Upper lobe of left lung (tissue), 6 donors: ENCODE data around the gene TAF8. TPM values are rescaled to one million over a fixed set of nuclear protein-coding genes. Genes with fewer than 3 reads are reported as not detected.
A peak's percentile ranks its signal among the peaks of the same experiment; 100 is the strongest.

Experiments used
- ATAC-seq, 2 donors: fragments of 200-7000 bp; cut with Tn5 transposase; one replicate each; pipeline ENCODE4 v1.9.1; 2022; ENCODE audit warnings: mild to moderate bottlenecking in 2 of 2, moderate library complexity in 2 of 2; ENCODE audit not compliant: low FRiP score in 2 of 2
- DNase-seq, 2 donors: peaks; one replicate each; pipeline ENCODE4 v3.0.0-alpha.2; 2019 to 2020
- H3K27ac ChIP-seq, 4 donors: fragments of 200-600 bp; sonication (generic); one replicate each; pipeline ENCODE4 v1.5.1; 2016 to 2019
- H3K27me3 ChIP-seq, 4 donors: fragments of 200-600 bp; sonication (generic); one replicate each; pipeline ENCODE4 v1.5.1; 2017 to 2019
- H3K36me3 ChIP-seq, 4 donors: fragments of 200-600 bp; sonication (generic); one replicate each; pipeline ENCODE4 v1.5.1; 2016 to 2019
- H3K4me1 ChIP-seq, 4 donors: fragments of 200-600 bp; sonication (generic); one replicate each; pipeline ENCODE4 v1.5.1; 2018 to 2019
- H3K4me3 ChIP-seq, 4 donors: fragments of 200-600 bp; sonication (generic); one replicate each; pipeline ENCODE4 v1.5.1; 2017 to 2019; ENCODE audit warnings: mild to moderate bottlenecking in 2 of 4, moderate library complexity in 1 of 4
- H3K9me3 ChIP-seq, 4 donors: fragments of 200-600 bp; sonication (generic); one replicate each; pipeline ENCODE4 v1.5.1; 2018 to 2019
- EP300 ChIP-seq, 4 donors: sonication (generic); formaldehyde crosslinking; IDR thresholded peaks; one replicate each; pipeline ENCODE4 v1.5.1; 2017; ENCODE audit warnings: antibody characterized with exemption in 4 of 4, control low read depth in 2 of 4
- POLR2A ChIP-seq, 4 donors: fragments of 450-650 bp; IDR thresholded peaks; one replicate each; pipeline ENCODE4 v1.5.1; 2016 to 2017; ENCODE audit warnings: antibody characterized with exemption in 4 of 4, mild to moderate bottlenecking in 2 of 4
- POLR2AphosphoS5 ChIP-seq, 2 donors: sonication (generic); formaldehyde crosslinking; IDR thresholded peaks; one replicate each; pipeline ENCODE4 v1.5.1; 2017; ENCODE audit warnings: antibody characterized with exemption in 2 of 2
- WGBS, 2 donors: methylation state at CpG; one replicate each; pipeline ENCODE4 v1.1.5; 2017 to 2018; 5-methylcytosine and 5-hydroxymethylcytosine counted together
- total RNA-seq, 6 donors: library from RNA; depleted of rRNA in 4 of 6; stranded (reverse); fragments of >200 nt in 4 of 6; gene quantifications; one replicate each; pipeline versions ENCODE4 v1.1.0 to v1.2.1, GENCODE V29; 2016 to 2021
- TF ChIP-seq, protein P1 (sequence below), 6 experiments: fragments of 450-650 bp in 4 of 6; fragments of 200-600 bp in 2 of 6; sonication (generic) in 2 of 6; IDR thresholded peaks; one replicate each; pipeline ENCODE4 v1.5.1; 2016 to 2019; ENCODE audit warnings: antibody characterized with exemption in 6 of 6
- donor health status: DM: no; HTN: no; CAD: no; lungs with moderate emphysema.
- donor health status: DM: no; HTN: yes; CAD: no; lungs with severe emphysema.

The TAF8 gene
- total RNA-seq, 6 donors from 2014 or later, result 23.0 to 67.1 (median 34.4) TPM

DNA sequence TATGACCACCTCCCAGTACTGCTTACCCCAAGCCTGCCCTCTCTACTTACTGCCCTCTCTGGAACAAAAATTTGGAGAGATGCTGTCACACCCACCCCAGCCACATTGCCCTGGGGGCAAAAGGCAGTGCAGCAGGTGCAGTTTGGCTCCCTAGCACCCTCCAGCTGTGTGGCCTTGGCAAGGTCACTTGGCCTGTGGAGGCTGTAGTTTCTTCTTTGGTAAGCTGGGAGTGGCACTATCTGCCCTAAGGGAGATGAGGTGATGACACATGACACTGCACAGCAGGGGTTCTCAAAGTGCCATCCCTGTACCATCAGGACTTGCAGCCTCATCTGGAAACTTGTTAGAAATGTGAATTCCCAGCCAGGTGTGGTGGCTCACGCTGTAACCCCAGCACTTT, 44.8 kb downstream of the TAF8 start:
- Histone ChIP-seq H3K27me3 (no peaks in the 10 kb centered on the region), H3K9me3 (no peaks in the 10 kb centered on the region), H3K27ac (no peak overlapping the region), H3K4me3 (no peak overlapping the region), H3K4me1 (peaks cover under 1 to 20% (median 11%) of the 10 kb centered on the region in 4 donors), H3K36me3 (no peaks in the 10 kb centered on the region)
- no peak for ATAC-seq
- WGBS, 2 donors, result 82 to 100% methylated on average over 1 of the region's 1 CpG
- TF ChIP-seq POLR2A (IDR thresholded peaks at IDR 0.05), result no peak
- TF ChIP-seq EP300 (IDR thresholded peaks at IDR 0.05), result no peak
- no peak for TF ChIP-seq POLR2AphosphoS5 (IDR thresholded peaks at IDR 0.05)
- DNase-seq, result no peak

DNA sequence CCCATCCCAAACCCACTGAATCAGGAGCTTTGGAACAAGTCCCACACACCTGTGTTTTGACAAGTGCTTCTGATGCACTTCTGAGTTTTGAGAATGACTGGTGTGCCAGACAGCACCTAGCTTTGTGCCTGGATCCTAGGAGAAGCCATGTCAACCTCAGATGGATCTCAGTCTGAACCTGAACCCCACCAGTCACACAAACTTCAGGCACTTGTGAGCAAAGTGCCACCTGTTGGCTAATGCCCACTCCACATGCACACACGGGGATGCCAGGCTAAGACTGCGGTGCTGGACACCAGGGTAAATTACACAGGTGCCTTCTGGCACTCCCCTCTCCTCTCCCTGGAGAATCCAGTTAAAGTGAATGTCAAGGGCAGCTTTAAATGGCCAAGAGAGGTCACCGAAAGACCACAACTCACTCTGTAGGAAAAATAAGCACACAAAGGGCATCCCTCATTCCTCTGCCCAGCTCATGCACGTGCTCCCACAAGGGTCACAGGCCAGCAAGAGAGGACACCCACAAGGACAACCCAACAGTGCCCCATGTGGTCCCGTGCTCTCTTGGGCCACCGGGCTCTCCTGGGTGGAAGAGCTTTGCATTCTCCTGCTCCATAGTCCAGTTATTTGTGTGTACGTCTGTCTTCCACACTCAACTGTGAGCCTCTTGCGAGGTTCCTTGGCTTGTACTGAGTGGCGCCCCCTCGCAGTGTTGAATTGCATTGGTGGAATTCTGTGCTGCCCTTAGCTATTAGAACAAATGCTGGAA, 45.6 kb downstream of the TAF8 start:
- no peak overlapping the region for H3K4me3 ChIP-seq
- no peak for DNase-seq
- WGBS, 2 donors, result 69 to 70% methylated on average over 6 to 10 of the region's 10 CpGs
- no peaks in the 10 kb centered on the region for H3K9me3 ChIP-seq
- H3K27me3 ChIP-seq, result no peaks in the 10 kb centered on the region
- TF ChIP-seq EP300 (IDR thresholded peaks at IDR 0.05), result no peak
- TF ChIP-seq, protein P1, sequence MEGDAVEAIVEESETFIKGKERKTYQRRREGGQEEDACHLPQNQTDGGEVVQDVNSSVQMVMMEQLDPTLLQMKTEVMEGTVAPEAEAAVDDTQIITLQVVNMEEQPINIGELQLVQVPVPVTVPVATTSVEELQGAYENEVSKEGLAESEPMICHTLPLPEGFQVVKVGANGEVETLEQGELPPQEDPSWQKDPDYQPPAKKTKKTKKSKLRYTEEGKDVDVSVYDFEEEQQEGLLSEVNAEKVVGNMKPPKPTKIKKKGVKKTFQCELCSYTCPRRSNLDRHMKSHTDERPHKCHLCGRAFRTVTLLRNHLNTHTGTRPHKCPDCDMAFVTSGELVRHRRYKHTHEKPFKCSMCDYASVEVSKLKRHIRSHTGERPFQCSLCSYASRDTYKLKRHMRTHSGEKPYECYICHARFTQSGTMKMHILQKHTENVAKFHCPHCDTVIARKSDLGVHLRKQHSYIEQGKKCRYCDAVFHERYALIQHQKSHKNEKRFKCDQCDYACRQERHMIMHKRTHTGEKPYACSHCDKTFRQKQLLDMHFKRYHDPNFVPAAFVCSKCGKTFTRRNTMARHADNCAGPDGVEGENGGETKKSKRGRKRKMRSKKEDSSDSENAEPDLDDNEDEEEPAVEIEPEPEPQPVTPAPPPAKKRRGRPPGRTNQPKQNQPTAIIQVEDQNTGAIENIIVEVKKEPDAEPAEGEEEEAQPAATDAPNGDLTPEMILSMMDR (IDR thresholded peaks at IDR 0.05), result no peak
- TF ChIP-seq POLR2AphosphoS5 (IDR thresholded peaks at IDR 0.05), result no peak
- TF ChIP-seq POLR2A (IDR thresholded peaks at IDR 0.05), result no peak
- no peak for ATAC-seq
- no peaks in the 10 kb centered on the region for H3K36me3 ChIP-seq
- H3K4me1 ChIP-seq, result peaks cover 7 to 28% (median 14%) of the 10 kb centered on the region in 4 donors
- H3K27ac ChIP-seq, result no peak overlapping the region

DNA sequence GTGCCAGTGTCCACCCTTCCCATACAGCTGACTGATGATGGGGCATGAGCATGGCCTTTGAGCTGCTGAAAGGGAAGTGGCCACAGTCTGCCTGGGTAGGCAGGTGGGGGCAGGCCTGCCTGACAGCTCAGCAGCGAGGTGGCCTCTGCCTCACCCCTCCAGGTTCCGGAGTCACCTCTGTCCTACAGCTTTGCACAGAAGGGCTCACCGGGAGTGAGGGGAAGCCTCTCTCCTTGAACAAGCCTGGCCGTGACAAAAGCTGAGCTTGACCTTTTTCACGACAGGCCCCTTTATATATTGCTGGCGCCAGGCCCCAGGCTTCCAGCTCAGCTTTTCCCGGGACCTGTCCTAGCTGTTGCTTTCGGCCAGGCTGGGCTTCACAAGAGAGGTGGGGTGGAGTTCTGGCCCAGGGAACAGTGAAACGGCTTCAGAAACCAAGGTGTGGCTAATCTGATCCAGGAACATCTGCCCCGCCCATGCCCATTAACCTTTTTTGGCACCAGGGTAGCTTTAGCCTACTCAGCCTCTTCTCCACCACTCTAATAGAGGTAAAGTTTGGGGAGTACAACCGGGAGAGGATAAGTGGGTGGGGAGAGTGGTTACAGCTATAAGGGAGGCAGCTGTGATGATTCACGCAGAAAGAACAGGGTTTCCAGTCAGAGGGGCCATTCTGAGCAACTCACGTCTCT, 49.2 kb downstream of the TAF8 start:
- no peak overlapping the region for H3K4me3 ChIP-seq
- no peaks in the 10 kb centered on the region for H3K36me3 ChIP-seq
- peak; percentile 70 to 80 for ATAC-seq
- H3K4me1 ChIP-seq, result peaks cover 30 to 53% (median 34%) of the 10 kb centered on the region in 4 donors
- peak overlapping the region; percentile 57 to 85 (median 70) for H3K27ac ChIP-seq
- 51% methylated on average over 12 to 13 of the region's 13 CpGs for WGBS, 2 donors
- DNase-seq, result peak in 1 of 2 donors; percentile 92
- TF ChIP-seq, protein P1 (IDR thresholded peaks at IDR 0.05), result no peak
- TF ChIP-seq EP300 (IDR thresholded peaks at IDR 0.05) (peak in 1 of 4 donors; percentile 28), POLR2AphosphoS5 (IDR thresholded peaks at IDR 0.05) (peak; percentile 24 to 28), POLR2A (IDR thresholded peaks at IDR 0.05) (peak in 1 of 4 donors; percentile 30)
- H3K27me3 ChIP-seq, result peaks cover 0 to 3% (median 0%) of the 10 kb centered on the region in 4 donors
- no peaks in the 10 kb centered on the region for H3K9me3 ChIP-seq

DNA sequence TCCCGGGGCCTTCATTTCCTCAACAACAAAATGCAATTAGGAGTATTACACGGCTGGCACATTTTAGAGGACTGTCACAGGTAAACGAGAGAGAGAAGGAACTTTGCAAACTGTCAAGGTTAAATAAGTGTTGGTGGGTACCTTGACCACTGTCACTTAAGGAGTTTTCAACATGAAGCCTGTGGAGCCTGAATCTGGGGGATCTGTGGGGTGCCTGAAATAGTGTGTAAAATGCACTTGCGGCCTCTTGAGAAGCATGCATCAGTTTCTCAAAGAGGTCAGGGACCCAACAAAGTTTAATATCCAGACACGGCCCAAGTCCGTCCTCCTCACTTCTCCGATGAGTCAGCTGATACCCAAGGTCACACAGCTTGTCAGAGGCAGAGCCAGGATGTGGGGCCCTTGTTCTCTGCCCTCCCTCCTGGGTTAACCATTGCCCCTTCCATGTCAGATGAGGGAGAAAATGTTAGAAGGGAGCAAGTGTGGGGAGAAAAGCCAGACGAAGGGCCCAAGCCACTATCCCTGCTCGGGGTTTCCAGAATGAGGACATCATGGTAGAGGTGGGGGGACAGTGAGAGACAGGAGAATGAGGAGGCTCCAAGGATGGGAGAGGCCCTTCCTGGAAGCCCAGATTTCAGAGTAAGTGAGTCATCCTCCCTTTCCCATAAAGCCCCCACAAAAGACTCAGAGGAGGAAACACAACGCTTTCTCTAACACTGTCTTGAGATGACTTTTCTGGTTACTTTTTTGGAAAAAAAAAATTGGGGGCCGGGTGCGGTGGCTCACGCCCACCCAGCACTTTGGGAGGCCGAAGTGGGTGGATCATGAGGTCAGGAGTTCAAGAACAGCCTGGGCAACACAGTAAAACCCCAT, 49.9 kb downstream of the TAF8 start:
- no peak for TF ChIP-seq POLR2AphosphoS5 (IDR thresholded peaks at IDR 0.05)
- TF ChIP-seq, protein P1 (IDR thresholded peaks at IDR 0.05), result no peak
- no peak for TF ChIP-seq POLR2A (IDR thresholded peaks at IDR 0.05)
- TF ChIP-seq EP300 (IDR thresholded peaks at IDR 0.05), result no peak
- H3K27me3 ChIP-seq, result peaks cover 0 to 7% (median 0%) of the 10 kb centered on the region in 4 donors
- peaks cover 0 to 2% (median 0%) of the 10 kb centered on the region in 4 donors for H3K36me3 ChIP-seq
- DNase-seq (no peak), ATAC-seq (peak in 1 of 2 donors; percentile 65)
- H3K27ac ChIP-seq, result peak overlapping the region; percentile 57 to 85 (median 66)
- no peaks in the 10 kb centered on the region for H3K9me3 ChIP-seq
- 68 to 71% methylated on average over 14 of the region's 14 CpGs for whole genome bisulfite sequencing, 2 donors
- no peak overlapping the region for H3K4me3 ChIP-seq
- H3K4me1 ChIP-seq, result peaks cover 30 to 57% (median 39%) of the 10 kb centered on the region in 4 donors
